Ectodermal cell (in vitro differentiated cells): ENCODE measurements around the gene TMTC1.

Experiments used
- H3K27ac ChIP-seq: 2 replicates; pipeline ENCODE4 v1.7.0; 2013; ENCODE audit warnings: mild to moderate bottlenecking, low read depth, low read length; ENCODE audit not compliant: insufficient read depth, poor library complexity, severe bottlenecking
- H3K27me3 ChIP-seq: 2 replicates; pipeline ENCODE4 v1.7.0; 2013; ENCODE audit warnings: mild to moderate bottlenecking, low read length; ENCODE audit not compliant: insufficient read depth, control insufficient read depth, poor library complexity, severe bottlenecking
- H3K36me3 ChIP-seq: one replicate; pipeline ENCODE4 v1.7.0; 2013; ENCODE audit warnings: low read length; ENCODE audit not compliant: control insufficient read depth, insufficient read depth
- H3K4me1 ChIP-seq: one replicate; pipeline ENCODE4 v1.7.0; 2013; ENCODE audit warnings: low read length; ENCODE audit not compliant: control insufficient read depth, insufficient read depth
- H3K4me3 ChIP-seq: 2 replicates; pipeline ENCODE4 v1.7.0; 2013; ENCODE audit warnings: low read depth, low read length, control low read depth; ENCODE audit not compliant: insufficient read depth
- H3K9me3 ChIP-seq: 2 replicates; pipeline ENCODE4 v1.7.0; 2013; ENCODE audit warnings: mild to moderate bottlenecking, low read length, moderate library complexity; ENCODE audit not compliant: control insufficient read depth
- WGBS, 2 experiments: methylation state at CpG; one replicate each; pipeline ENCODE4 v1.1.7; 2013; ENCODE audit warnings: missing lambda C conversion rate in 2 of 2; 5-methylcytosine and 5-hydroxymethylcytosine counted together

The TMTC1 gene

GRCh38 chr12:29717540-29718100 is 66.1 kb downstream of the TMTC1 start:
- H3K27ac ChIP-seq, result no peak overlapping the region
- no peaks in the 10 kb centered on the region for H3K9me3 ChIP-seq
- no peaks in the 10 kb centered on the region for H3K27me3 ChIP-seq
- H3K4me3 ChIP-seq, result no peak overlapping the region
- no peaks in the 10 kb centered on the region for H3K4me1 ChIP-seq
- no CpG with 5 or more reads among the region's 1 CpG for WGBS, 2 experiments
- no peaks in the 10 kb centered on the region for H3K36me3 ChIP-seq

- Histone ChIP-seq H3K36me3 (no peaks in the 10 kb centered on the region), H3K4me1 (peaks cover 3% of the 10 kb centered on the region), H3K27ac (no peak overlapping the region), H3K9me3 (no peaks in the 10 kb centered on the region), H3K27me3 (no peaks in the 10 kb centered on the region), H3K4me3 (no peak overlapping the region)
Observed at GRCh38 chr12:29714966-29715365, 68.8 kb downstream of the TMTC1 start.

- WGBS, 2 experiments, result 89 to 93% methylated on average over 3 of the region's 3 CpGs
- no peak overlapping the region for H3K4me3 ChIP-seq
Observed at GRCh38 chr12:29713729-29714128, 70.0 kb downstream of the TMTC1 start.

GRCh38 chr12:29711381-29711780 is 72.4 kb downstream of the TMTC1 start:
- no peak overlapping the region for H3K4me3 ChIP-seq
- peak overlapping the region; percentile 26 for H3K27ac ChIP-seq
- no peaks in the 10 kb centered on the region for H3K27me3 ChIP-seq
- H3K9me3 ChIP-seq, result no peaks in the 10 kb centered on the region
- WGBS, 2 experiments, result 80 to 90% methylated on average over 2 of the region's 2 CpGs
- H3K4me1 ChIP-seq, result peaks cover 10% of the 10 kb centered on the region
- no peaks in the 10 kb centered on the region for H3K36me3 ChIP-seq

More at GRCh38 chr12:29713729-29714128, 70.0 kb downstream of the TMTC1 start:
- Histone ChIP-seq H3K27ac (no peak overlapping the region), H3K27me3 (no peaks in the 10 kb centered on the region), H3K4me1 (peaks cover 10% of the 10 kb centered on the region), H3K36me3 (no peaks in the 10 kb centered on the region), H3K9me3 (no peaks in the 10 kb centered on the region)

GRCh38 chr12:29710104-29710503 is 73.6 kb downstream of the TMTC1 start:
- Histone ChIP-seq H3K27ac (peak overlapping the region; percentile 47), H3K27me3 (no peaks in the 10 kb centered on the region), H3K4me1 (peaks cover 10% of the 10 kb centered on the region), H3K36me3 (no peaks in the 10 kb centered on the region), H3K4me3 (no peak overlapping the region), H3K9me3 (no peaks in the 10 kb centered on the region)
- 36 to 38% methylated on average over 5 of the region's 5 CpGs for WGBS, 2 experiments

GRCh38 chr12:29709496-29710040 is 74.2 kb downstream of the TMTC1 start:
- Histone ChIP-seq H3K27ac (peak overlapping the region; percentile 47), H3K9me3 (no peaks in the 10 kb centered on the region), H3K4me3 (no peak overlapping the region), H3K36me3 (no peaks in the 10 kb centered on the region), H3K27me3 (no peaks in the 10 kb centered on the region), H3K4me1 (peaks cover 10% of the 10 kb centered on the region)
- WGBS, 2 experiments, result 83 to 95% methylated on average over 3 of the region's 3 CpGs

GRCh38 chr12:29709054-29709453 is 74.7 kb downstream of the TMTC1 start:
- Histone ChIP-seq H3K36me3 (no peaks in the 10 kb centered on the region), H3K9me3 (no peaks in the 10 kb centered on the region), H3K4me1 (peaks cover 10% of the 10 kb centered on the region), H3K27ac (no peak overlapping the region), H3K4me3 (no peak overlapping the region), H3K27me3 (no peaks in the 10 kb centered on the region)

- no peak overlapping the region for H3K4me3 ChIP-seq
- no peak overlapping the region for H3K27ac ChIP-seq
- WGBS, 2 experiments, result 97 to 99% methylated on average over 2 of the region's 2 CpGs
Observed at GRCh38 chr12:29707846-29708245, 75.9 kb downstream of the TMTC1 start.

GRCh38 chr12:29706311-29706710 is 77.4 kb downstream of the TMTC1 start:
- Histone ChIP-seq H3K36me3 (no peaks in the 10 kb centered on the region), H3K27me3 (no peaks in the 10 kb centered on the region), H3K9me3 (no peaks in the 10 kb centered on the region), H3K4me3 (no peak overlapping the region), H3K4me1 (peaks cover 10% of the 10 kb centered on the region), H3K27ac (no peak overlapping the region)
- WGBS, 2 experiments, result 88 to 97% methylated on average over 2 of the region's 2 CpGs

More at GRCh38 chr12:29707846-29708245, 75.9 kb downstream of the TMTC1 start:
- H3K27me3 ChIP-seq, result no peaks in the 10 kb centered on the region
- no peaks in the 10 kb centered on the region for H3K9me3 ChIP-seq
- H3K36me3 ChIP-seq, result no peaks in the 10 kb centered on the region
- H3K4me1 ChIP-seq, result peaks cover 10% of the 10 kb centered on the region

GRCh38 chr12:29703528-29703927 is 80.2 kb downstream of the TMTC1 start:
- WGBS, 2 experiments, result 95 to 100% methylated on average over 2 of the region's 2 CpGs
- peaks cover 7% of the 10 kb centered on the region for H3K4me1 ChIP-seq

More at GRCh38 chr12:29703528-29703927, 80.2 kb downstream of the TMTC1 start:
- Histone ChIP-seq H3K36me3 (no peaks in the 10 kb centered on the region), H3K9me3 (no peaks in the 10 kb centered on the region), H3K27ac (no peak overlapping the region), H3K27me3 (no peaks in the 10 kb centered on the region), H3K4me3 (no peak overlapping the region)
